ENCODE results near the gene GRID2. TPM values are rescaled to one million over a fixed set of nuclear protein-coding genes. Genes with fewer than 3 reads are reported as not detected.

Gene GRID2
- polyA plus RNA-seq, 1 of the 3 experiments (the other 2 are of a cell fraction), result not detected

DNA sequence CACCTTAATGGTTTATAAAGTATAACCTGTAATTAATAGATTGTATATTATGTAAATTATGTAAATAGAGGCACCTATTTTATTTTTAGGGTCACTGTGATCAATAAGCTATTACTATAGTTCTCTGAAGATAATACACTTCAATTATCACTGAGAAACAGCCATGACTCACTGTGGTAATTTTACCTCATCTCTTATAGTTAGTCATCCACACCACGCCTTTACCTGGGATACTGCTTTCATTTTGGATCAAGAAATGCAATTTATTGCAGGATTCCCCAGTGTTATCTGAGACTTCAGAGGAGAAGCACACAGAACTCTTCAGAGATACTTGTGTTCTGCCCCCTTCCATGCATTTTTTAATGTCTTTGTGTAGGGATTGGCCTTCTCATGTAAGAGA is 1176.7 kb downstream of the GRID2 start:
- no peak overlapping the region for H3K9ac ChIP-seq
- H3K27me3 ChIP-seq (ENCODE audit: insufficient read depth), result no peaks in the 10 kb centered on the region
- no peak for DNase-seq
- no peaks in the 10 kb centered on the region for H3K36me3 ChIP-seq (replicated peaks in 1 of 2; ENCODE audit: control insufficient read depth in 1 of 2, insufficient read depth in 2 of 2, low read length in 1 of 2)
- no peaks in the 10 kb centered on the region for H3F3A ChIP-seq (replicated peaks; ENCODE audit: insufficient read depth)
- CTCF ChIA-PET, result no interaction called here
- H4K20me1 ChIP-seq (ENCODE audit: insufficient read depth), result no peaks in the 10 kb centered on the region
- 65% methylated on average over 1 of the region's 1 CpG for WGBS (ENCODE audit: low lambda C conversion rate)
- H3K9me2 ChIP-seq, result no peaks in the 10 kb centered on the region
- POLR2A ChIA-PET, result no interaction called here
- no peak for TF ChIP-seq JUND (IDR thresholded peaks at IDR 0.05)
- TF ChIP-seq MEF2A (IDR thresholded peaks at IDR 0.05; ENCODE audit: borderline replicate concordance, low read depth), result no peak
- no peak for TF ChIP-seq MXI1 (IDR thresholded peaks at IDR 0.05; ENCODE audit: low read depth, low read length)
- no peak for TF ChIP-seq RAD21 (IDR thresholded peaks at IDR 0.05; ENCODE audit: low read length)
- no peak for TF ChIP-seq FOXM1 (IDR thresholded peaks at IDR 0.05; ENCODE audit: low read depth)
- TF ChIP-seq SIN3A (IDR thresholded peaks at IDR 0.05; ENCODE audit: borderline replicate concordance, low read depth, low read length), result no peak
- TF ChIP-seq, protein P1, sequence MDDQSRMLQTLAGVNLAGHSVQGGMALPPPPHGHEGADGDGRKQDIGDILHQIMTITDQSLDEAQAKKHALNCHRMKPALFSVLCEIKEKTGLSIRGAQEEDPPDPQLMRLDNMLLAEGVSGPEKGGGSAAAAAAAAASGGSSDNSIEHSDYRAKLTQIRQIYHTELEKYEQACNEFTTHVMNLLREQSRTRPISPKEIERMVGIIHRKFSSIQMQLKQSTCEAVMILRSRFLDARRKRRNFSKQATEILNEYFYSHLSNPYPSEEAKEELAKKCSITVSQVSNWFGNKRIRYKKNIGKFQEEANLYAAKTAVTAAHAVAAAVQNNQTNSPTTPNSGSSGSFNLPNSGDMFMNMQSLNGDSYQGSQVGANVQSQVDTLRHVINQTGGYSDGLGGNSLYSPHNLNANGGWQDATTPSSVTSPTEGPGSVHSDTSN (IDR thresholded peaks at IDR 0.05), result no peak
- no peak for TF ChIP-seq CHD2 (IDR thresholded peaks at IDR 0.05; ENCODE audit: low read length, partially characterized antibody)
- no peak for TF ChIP-seq NRF1 (IDR thresholded peaks at IDR 0.05; ENCODE audit: low read depth, low read length)
- H2AFZ ChIP-seq (ENCODE audit: low read depth), result no peak overlapping the region
- no peaks in the 10 kb centered on the region for H3K9me3 ChIP-seq
- H3K79me2 ChIP-seq (ENCODE audit: insufficient read depth), result no peaks in the 10 kb centered on the region
- H3K27ac ChIP-seq (ENCODE audit: low read depth in 2 of 2, low read length in 1 of 2), result no peak overlapping the region
- H3K4me3 ChIP-seq (ENCODE audit: low read depth in 2 of 2, low read length in 1 of 2), result no peak overlapping the region
- no peak overlapping the region for H3K4me2 ChIP-seq
- H3K4me1 ChIP-seq (ENCODE audit: control insufficient read depth in 1 of 2, insufficient read depth in 2 of 2, low read depth in 1 of 2, low read length in 1 of 2), result no peaks in the 10 kb centered on the region; a peak in 1 of 4 replicates

DNA sequence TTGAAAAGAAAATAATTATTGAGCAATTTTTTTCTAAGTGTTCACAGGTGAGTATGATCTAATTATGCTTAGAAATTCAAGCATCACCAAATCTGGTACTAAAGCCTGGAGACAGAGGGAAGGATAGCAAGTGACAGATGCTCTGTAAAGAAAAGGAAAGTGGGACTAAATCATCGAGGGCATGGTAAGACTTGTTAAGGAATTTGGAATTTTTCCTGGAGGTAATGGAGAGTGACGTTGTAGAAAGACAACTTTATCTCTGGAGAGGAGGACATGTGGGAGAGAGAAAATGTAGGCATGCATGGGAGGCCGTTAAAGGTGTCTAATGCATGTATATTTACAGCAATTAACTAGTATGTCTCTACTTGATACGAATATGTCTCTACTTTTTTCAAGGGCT is 1191.6 kb downstream of the GRID2 start:
- ChIA-PET CTCF (no interaction called here), POLR2A (no interaction called here)
- Histone ChIP-seq H3K27ac (ENCODE audit: low read depth in 2 of 2, low read length in 1 of 2) (no peak overlapping the region), H3K36me3 (replicated peaks in 1 of 2; ENCODE audit: control insufficient read depth in 1 of 2, insufficient read depth in 2 of 2, low read length in 1 of 2) (no peaks in the 10 kb centered on the region), H3K9me2 (no peaks in the 10 kb centered on the region), H3K79me2 (ENCODE audit: insufficient read depth) (no peaks in the 10 kb centered on the region), H3K9ac (no peak overlapping the region), H3F3A (replicated peaks; ENCODE audit: insufficient read depth) (no peaks in the 10 kb centered on the region), H2AFZ (ENCODE audit: low read depth) (no peak overlapping the region), H3K4me2 (no peak overlapping the region), H3K4me3 (ENCODE audit: low read depth in 2 of 2, low read length in 1 of 2) (no peak overlapping the region), H4K20me1 (ENCODE audit: insufficient read depth) (no peaks in the 10 kb centered on the region), H3K9me3 (no peaks in the 10 kb centered on the region), H3K27me3 (ENCODE audit: insufficient read depth) (no peaks in the 10 kb centered on the region), H3K4me1 (ENCODE audit: control insufficient read depth in 1 of 2, insufficient read depth in 2 of 2, low read depth in 1 of 2, low read length in 1 of 2) (no peaks in the 10 kb centered on the region)
- WGBS (ENCODE audit: low lambda C conversion rate), result 30% methylated on average over 4 of the region's 4 CpGs
- no peak for DNase-seq
- no peak for TF ChIP-seq RXRA (IDR thresholded peaks at IDR 0.05; ENCODE audit: borderline replicate concordance, low read depth)
- TF ChIP-seq EP300 (IDR thresholded peaks at IDR 0.05; ENCODE audit: borderline replicate concordance in 1 of 2, low read depth in 1 of 2, low read length in 1 of 2), result no peak
- TF ChIP-seq TAF1 (IDR thresholded peaks at IDR 0.05; ENCODE audit: borderline replicate concordance, low read depth, low read length), result no peak
- TF ChIP-seq, protein P2, sequence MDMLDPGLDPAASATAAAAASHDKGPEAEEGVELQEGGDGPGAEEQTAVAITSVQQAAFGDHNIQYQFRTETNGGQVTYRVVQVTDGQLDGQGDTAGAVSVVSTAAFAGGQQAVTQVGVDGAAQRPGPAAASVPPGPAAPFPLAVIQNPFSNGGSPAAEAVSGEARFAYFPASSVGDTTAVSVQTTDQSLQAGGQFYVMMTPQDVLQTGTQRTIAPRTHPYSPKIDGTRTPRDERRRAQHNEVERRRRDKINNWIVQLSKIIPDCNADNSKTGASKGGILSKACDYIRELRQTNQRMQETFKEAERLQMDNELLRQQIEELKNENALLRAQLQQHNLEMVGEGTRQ (IDR thresholded peaks at IDR 0.05; ENCODE audit: borderline replicate concordance, low read depth, low read length), result no peak
- TF ChIP-seq MEF2A (IDR thresholded peaks at IDR 0.05; ENCODE audit: borderline replicate concordance, low read depth), result no peak
- TF ChIP-seq GABPA (IDR thresholded peaks at IDR 0.05; ENCODE audit: low read depth), result no peak
- no peak for TF ChIP-seq SMC3 (IDR thresholded peaks at IDR 0.05; ENCODE audit: low read depth, low read length)
- no peak for TF ChIP-seq YY1 (IDR thresholded peaks at IDR 0.05; ENCODE audit: low read depth)
- no peak for TF ChIP-seq MXI1 (IDR thresholded peaks at IDR 0.05; ENCODE audit: low read depth, low read length)
- TF ChIP-seq, protein P3, sequence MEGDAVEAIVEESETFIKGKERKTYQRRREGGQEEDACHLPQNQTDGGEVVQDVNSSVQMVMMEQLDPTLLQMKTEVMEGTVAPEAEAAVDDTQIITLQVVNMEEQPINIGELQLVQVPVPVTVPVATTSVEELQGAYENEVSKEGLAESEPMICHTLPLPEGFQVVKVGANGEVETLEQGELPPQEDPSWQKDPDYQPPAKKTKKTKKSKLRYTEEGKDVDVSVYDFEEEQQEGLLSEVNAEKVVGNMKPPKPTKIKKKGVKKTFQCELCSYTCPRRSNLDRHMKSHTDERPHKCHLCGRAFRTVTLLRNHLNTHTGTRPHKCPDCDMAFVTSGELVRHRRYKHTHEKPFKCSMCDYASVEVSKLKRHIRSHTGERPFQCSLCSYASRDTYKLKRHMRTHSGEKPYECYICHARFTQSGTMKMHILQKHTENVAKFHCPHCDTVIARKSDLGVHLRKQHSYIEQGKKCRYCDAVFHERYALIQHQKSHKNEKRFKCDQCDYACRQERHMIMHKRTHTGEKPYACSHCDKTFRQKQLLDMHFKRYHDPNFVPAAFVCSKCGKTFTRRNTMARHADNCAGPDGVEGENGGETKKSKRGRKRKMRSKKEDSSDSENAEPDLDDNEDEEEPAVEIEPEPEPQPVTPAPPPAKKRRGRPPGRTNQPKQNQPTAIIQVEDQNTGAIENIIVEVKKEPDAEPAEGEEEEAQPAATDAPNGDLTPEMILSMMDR (IDR thresholded peaks at IDR 0.05), result no peak
- no peak for TF ChIP-seq RCOR1 (IDR thresholded peaks at IDR 0.05; ENCODE audit: low read length)
- TF ChIP-seq POLR2AphosphoS5 (IDR thresholded peaks at IDR 0.05; ENCODE audit: low read depth, low read length), result no peak
- TF ChIP-seq, protein P1 (IDR thresholded peaks at IDR 0.05), result no peak
- TF ChIP-seq SIN3A (IDR thresholded peaks at IDR 0.05; ENCODE audit: borderline replicate concordance, low read depth, low read length), result no peak
- TF ChIP-seq RAD21 (IDR thresholded peaks at IDR 0.05; ENCODE audit: low read length), result no peak
- no peak for TF ChIP-seq JUND (IDR thresholded peaks at IDR 0.05)

Measured in SK-N-SH (cell line).